ENCODE data around the gene DBH.

GRCh38 chr9:133597316-133597957 lies 38.7 kb upstream of the DBH start:
- TF ChIP-seq CTCF (IDR thresholded peaks at IDR 0.05; ENCODE audit: insufficient read depth, low read depth, low read length) (no peak), EZH2 (IDR thresholded peaks at IDR 0.05; ENCODE audit: insufficient read depth, low read length) (no peak)

Measured in astrocyte (in vitro differentiated cells and primary cell).